Suppressor macrophage (primary cell): ENCODE measurements around the gene EIF2B4.
"Not testable (repeated sequence)": the region's sequence is repeated elsewhere in the genome, so short reads cannot be mapped to it uniquely, and the experiment has no call there.

Experiments used
- DNase-seq, 4 experiments: peaks; one replicate each; pipeline ENCODE4 v3.0.0-alpha.2; 2020 to 2022

EIF2B4 gene

DNA sequence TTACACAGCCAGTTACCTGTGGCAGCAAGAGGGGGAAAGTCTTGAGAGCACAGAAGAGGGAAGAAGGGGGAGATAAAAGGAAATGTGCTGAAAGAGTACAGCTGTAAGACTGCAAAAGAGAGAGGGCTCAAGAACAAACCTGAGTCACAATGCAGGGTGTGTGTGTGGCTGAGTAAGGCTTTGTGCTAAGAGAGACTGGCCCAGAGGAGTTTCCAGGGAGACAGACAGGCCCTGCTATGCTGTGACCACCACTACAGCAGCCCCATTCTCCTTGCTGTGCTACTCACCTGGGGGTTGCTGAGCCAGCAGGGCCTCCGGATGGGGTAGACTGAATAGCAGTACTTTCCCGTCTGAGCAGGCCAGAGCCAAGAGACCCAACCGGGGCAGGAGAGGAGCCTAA lies 34.8 kb downstream of the EIF2B4 start:
- no peak for DNase-seq

DNA sequence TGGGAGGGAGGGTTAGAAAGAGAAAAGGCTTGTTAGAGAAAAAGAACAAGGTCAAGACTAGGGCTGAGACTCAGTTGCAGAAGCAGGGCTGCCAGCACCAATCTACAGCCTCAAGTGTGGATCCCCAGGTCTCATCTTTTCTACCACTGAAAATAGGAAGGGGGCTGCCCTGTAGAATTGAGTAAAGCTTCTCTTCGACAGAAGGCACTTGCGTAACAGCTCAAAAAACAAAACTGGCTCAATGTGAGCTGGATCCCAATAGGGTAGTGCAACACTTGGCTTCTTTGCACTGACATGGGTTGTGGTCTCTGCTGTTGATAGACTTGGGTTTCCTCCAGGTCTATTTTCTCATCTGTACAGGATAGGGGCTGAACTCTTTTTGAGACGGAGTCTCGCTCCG lies 45.4 kb downstream of the EIF2B4 start:
- no peak for DNase-seq

DNA sequence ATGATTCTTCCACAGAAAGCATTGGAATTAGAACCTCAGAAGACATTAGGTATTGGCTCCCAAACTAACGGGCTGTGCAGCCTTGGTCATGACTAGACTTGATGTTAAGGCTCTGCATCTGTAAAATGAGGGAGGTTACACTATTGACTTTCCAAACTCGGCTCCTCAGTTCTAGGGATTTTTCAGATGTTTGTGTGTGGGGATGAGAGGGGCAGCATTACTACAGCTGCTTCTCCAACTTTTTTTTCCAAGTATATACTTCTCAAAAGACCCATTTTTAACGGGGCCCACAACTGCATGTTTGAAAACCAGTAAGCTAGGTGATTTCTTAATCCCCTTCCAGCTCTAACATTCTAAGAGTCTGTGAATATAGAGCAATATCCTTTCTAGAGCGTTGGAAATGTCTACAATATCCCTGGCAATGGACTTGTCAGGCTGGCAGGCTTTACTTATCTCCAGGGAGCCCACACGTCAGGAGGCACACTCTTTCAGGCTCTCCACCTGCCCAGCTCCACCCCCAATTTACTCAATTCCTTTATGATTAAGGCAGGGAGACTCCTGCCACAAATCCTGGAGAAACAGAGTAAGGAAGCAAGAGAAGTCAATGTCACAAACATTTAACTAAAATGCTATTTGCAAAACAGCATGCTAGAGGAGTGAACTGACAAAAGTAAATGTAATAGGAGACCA lies 46.4 kb downstream of the EIF2B4 start:
- no peak for DNase-seq

DNA sequence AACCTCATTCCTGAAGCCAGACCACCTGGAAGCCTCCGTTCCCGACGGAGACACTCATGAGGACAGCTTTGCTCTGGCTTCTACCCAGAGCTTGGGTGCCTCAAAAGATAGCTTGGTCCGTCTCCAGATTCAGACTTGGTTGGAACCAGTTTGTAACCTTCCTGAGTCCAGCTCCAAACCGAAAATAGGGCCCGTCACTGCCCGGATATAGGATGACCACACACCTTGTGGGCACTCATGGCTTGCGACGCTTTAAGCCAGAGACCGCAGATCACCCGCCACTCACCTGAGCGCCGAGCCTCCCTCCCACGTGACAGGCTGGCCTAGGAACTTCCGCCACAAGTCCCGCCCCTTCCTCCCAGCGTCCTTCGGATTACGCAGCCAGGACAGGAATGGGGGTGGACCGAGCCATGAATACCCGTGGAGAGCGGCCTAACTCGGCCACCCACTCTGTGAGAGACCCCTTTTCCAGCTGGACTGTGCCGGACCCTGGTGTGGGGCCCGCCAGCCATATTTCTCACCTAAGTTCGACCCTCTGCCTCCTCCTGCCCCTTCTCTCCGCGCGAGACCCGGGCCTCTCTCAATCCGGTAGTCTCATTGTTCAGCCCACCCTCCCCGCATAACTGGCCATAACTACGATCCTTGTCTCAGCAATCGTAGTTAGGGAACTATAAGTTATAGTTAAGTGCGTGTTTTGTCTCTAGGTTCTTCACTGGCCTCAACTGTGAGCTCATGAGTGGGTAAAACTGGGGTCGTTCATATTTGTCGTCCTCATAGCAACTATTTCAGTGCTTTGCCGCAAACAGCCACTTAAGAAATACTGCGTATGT lies 47.2 kb downstream of the EIF2B4 start, which contains the start of gene MPV17:
MPV17 (minus strand) TSS at position 332 of the 830 bp plus-strand sequence. CDS start 580 bp downstream, outside the sequence.
- peak; percentile 89 to 95 (median 94) for DNase-seq

GRCh38 chr2:27322301-27322765 lies 47.8 kb downstream of the EIF2B4 start:
- peak; percentile 49 to 71 (median 64) for DNase-seq

DNA sequence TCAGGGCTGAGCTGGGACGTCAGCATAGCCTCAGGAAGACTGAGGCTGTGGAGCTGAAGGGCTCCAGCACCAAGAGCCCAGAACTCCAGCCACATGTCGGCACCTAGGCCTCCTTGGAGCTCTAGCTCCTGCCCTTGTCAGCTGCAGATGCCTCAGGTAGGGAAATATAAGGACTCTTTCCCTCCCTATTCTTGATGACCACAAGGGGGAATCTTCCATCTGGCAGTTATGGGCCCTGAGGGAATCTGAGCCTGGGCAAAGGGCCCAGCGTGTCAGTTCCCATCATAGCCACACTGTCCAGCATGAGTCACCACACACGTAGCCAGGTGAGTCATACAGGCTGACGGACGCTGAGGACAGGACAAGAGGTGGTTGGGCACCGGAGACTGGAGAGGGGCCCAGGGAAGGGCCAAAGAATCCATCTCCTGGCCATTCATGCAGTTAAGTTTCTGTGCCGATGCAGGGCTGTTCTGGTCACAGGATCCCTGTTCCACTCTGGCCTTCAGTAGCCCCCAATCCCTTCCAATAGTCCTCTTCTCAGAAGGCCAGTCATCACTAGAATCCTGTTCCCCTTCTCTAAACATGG lies 49.1 kb downstream of the EIF2B4 start:
- peak; percentile 55 to 80 (median 66) for DNase-seq

GRCh38 chr2:27319839-27320238 lies 50.3 kb downstream of the EIF2B4 start:
- not testable (repeated sequence) for DNase-seq

GRCh38 chr2:27316655-27317412 lies 53.3 kb downstream of the EIF2B4 start:
- peak in 2 of 4 experiments; percentile 21 to 30 for DNase-seq

DNA sequence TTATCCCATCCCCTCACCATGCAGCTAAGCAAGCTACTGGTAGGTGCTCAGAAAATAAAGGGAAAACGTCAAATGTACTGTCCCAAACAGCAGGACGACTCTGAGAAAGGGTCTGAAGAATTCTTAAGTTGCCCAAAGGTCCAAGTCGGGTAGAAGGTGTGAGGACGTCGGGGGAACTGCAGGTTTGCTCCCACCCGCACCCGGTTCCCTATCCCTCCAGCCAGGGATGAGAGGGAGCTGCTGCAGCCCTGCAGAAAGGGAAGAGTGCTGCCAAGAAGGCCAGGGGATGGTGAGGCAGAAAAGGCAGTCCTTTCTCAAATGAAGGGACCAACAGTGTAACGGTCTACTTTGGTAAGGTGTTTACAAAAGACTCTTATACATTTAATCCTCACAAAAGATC lies 55.0 kb downstream of the EIF2B4 start:
- DNase-seq = no peak

DNA sequence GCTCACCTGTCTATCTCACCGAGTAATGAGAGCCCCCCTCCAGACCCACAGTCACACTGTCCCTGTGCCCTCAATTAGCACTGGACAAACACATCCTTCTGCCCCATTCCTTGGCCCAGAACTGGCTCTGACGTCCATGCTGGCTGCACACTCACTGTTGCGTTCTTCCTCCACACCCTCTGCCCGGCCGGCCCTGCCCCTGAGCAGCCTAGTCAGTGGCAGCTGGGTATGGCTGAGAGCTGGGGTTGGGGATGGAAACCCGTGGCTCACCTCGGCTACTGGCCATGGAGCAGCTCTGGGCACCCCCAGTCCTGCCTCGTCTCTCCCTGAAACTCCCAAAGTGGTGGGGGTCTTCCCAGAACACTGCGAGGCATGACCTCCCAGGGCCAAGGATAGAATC lies 55.4 kb downstream of the EIF2B4 start:
- no peak for DNase-seq
